Activated naive CD4-positive, alpha-beta T cell (primary cell): ENCODE results near the gene SH3TC2.

Source experiments
- DNase-seq, 4 experiments: peaks; one replicate each; lab custom pipeline; 2025; lab: John Stamatoyannopoulos, UW

Gene SH3TC2

DNA sequence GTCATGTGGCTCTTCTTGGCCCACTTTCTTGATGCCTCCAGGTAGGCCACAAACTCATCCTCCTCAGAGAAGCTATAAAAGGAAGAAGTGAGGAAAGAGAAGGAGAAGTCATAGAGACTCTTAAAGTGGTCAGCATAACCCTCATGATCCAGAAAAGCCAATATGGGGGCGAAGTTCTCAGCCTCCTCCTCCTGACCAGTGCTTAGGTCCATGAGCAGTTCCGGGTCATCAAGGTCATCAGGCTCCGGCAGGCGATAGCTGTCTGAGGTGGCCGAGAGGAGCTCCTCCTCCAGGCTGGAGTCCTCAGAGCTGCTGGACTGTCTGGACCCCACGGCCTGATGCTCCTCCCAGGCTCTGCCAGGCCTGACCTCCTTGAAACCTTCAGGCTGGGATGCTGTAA is 34.7 kb downstream of the SH3TC2 start:
- no peak for DNase-seq

DNA sequence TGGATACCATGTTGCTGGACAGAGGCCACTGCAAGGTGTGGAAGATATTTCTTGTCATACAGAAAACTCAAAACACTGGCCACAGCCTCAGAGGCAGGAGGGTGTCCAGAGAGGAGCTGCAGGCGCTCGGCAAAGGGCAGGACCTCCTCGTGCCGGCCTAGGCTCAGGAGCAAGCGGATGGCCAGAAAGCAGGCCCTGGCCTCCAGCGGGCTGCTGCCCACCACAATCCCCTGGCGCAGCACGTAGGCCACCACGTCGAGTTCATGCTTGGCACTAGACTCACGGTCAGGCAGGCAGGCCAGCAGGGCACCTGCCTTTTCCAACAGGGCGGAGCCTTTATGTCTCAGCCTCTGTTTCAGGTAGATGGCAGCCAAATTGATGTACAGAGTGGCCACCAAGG is 35.2 kb downstream of the SH3TC2 start:
- DNase-seq: no peak

DNA sequence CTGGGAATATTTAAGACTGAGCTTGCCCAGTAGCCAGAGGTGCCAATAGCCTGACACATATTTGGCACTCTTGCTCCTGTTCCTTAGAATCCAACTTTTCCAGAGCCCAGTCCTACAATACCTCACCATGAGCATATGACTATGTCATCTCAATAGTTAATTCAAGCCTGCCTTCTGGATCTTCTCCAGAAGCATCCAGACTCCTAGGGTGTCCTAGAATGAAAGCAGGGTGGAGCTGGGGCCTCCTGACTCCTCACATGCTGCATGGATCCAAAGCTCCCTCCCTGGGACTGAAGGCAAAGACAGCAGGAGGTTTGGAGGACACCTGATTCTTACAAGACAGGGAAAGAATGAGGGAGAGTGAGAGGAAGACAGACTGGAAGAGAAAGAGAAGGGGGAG is 37.9 kb downstream of the SH3TC2 start:
- no peak for DNase-seq

DNA sequence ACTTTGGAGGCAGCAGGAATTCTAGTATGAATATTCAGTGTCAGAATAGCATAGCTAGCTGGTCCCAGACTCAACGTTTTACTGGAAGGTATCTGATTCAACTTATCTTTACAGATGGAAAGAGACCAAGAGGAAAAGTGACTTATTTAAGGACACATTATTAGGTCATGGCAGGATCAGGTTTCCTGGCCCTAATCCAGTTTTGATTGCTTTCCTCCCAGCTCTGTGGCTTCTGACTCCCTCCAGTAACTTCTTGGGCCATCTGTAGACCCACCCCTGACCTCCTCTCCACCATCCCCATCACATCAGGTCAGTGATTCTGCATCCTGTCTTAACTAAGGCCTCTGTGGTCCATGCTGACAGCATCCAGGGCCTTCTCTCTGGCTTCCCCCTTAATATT is 38.4 kb downstream of the SH3TC2 start:
- DNase-seq: no peak

DNA sequence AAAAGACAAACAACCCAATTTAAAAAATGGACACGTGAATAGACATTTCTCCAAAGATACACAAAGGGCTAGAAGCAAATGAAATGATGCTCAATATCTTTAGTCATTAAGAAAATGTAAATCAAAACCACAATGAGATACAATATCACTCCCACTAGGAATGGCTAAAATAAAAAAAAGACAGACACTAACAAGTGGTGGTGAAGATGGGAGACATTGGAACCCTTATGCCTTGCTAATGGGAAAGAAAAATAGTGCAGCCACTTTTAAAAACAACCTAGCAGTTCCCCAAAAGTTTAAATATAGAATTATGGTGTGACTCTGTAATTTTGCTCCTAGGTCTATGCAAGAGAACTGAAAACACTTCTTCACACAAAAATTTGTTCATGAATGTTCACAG is 40.7 kb downstream of the SH3TC2 start:
- no peak for DNase-seq

DNA sequence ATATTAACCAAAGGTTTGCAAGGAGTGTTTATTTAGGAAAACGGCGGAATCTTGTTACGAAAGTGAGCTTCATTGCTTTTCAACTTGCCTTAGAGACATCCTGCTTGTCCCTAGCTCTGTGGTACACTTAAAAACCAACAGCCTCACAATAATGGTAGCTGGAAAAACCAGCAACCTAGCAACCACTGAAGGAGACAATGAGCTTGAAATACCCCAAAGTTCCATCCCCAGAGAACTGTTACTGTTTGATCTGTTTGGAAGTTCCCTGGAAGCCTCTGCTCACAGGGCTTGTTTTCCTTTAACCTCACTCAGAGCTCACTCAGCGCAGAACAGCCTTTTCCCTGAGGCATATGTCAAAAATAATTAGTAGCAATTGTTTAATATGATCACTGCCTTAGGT is 43.2 kb downstream of the SH3TC2 start:
- no peak for DNase-seq

DNA sequence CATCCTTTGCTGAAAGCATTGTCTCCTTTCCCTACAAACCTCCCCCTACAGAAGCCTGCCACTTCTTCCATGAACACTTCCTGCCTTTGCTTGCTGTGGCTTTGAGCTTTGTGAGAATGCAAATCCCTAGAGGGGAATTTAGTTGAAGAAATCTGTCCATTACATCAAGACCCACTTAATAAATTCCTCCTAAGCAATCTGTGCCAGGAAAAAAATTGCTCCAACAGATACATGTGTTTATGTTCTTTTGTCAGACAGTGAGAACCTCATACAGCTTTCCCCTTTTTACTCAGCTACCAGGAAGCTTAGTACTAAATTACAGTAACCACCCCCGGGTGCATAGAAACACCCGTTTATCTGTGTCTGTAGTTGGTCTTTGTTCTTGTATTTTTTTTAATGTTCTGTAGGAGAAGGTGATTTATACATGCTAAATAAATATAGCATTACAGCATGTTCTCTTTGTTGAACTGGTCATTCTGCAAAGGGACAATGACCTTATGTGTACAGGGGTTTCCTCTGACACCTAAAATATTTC is 43.9 kb downstream of the SH3TC2 start:
- DNase-seq: no peak

DNA sequence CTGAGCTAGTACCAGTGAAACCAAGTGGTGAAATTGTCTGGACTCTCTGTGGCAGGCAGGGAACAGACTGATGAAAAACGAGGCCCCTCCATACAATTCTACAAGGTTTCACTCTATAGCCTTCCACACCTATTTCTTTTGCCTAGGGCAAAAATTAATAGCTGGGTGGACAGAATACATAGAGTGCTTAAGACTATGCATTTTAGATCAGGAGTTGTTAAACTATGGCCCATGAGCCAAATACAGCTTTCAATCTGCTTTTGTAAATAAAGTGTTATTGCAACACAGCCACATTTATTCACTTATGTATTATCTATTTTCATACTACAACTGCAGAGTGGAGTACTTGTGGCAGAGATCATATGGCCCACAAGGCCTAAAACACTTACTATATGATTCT is 45.2 kb downstream of the SH3TC2 start:
- no peak for DNase-seq

DNA sequence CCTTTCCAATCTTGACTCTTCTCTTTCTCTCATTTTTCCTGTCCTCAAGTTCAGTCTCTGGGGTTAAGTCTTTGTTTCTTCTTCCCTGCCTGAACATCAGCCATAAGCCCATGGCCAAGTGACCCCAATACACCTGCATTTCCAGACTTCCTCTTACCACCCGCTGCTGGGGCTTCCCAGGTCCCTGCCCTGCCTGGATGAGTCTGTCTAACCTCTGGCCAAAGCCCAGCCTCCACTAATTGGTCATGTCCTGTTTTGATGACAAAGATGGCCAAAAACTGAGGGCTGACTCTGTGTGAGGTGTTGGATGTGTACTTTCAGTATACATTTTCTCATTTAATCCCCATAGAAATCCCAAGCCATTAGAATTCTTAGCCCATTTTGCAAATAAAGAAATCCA is 47.3 kb downstream of the SH3TC2 start:
- no peak for DNase-seq

DNA sequence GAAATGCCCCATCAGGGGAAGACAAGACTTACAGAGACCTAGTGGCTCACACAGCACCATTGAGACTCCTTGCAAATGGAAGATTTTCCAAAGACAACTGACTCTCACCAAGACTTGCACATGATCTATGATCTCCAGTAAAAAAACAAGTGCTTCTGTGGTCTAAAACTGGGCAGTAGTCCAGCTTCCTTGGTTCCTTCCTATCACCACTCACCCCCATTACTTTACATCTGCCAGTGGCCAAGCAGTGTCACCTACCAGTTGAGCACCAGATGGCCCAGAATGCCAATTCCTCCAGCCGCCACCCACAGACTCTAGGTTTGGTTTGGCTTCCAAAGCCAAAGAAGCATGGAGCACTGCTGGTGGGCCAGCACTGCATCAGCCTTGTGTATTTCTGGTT is 47.7 kb downstream of the SH3TC2 start:
- no peak for DNase-seq

DNA sequence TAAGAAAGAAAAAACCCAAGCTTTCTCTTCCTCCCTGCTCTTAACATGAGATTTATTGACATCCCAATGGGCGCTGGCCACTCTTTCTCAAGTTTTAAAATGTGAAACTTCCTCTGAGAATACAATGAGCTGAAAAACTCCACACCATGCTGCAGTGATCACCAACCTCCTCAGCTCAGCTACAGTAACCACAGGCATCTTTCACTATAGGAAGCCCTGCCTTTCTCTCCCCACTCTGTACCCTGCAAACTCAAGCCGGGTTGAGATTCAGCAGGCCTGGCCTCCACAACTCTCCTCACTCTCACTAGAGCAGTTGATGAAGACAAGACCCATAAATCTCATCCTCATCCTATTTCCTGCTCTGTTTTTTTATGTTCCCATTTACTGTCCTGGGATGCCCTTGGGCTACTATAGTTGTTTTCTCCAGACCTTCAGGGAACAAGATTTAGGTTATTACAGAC is 48.3 kb downstream of the SH3TC2 start:
- DNase-seq: no peak

DNA sequence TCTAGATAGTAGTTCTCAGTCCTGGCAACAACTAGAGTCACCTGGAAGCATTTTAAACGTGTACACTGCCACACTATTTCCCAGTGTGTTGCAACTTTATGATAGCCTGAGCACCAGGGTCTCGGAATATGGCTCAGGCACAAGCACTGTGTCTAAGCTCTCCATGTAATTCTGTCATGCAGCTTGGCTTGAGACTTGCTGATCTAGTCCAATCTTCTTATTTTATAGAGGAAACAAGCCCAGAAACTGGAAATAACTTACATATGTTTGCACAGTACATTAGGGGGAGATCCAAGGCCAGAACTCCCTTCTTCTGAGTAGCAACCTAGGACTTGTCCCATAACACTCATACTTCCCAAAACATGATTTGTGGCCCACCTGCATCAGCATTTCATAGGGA is 49.1 kb downstream of the SH3TC2 start:
- no peak for DNase-seq

DNA sequence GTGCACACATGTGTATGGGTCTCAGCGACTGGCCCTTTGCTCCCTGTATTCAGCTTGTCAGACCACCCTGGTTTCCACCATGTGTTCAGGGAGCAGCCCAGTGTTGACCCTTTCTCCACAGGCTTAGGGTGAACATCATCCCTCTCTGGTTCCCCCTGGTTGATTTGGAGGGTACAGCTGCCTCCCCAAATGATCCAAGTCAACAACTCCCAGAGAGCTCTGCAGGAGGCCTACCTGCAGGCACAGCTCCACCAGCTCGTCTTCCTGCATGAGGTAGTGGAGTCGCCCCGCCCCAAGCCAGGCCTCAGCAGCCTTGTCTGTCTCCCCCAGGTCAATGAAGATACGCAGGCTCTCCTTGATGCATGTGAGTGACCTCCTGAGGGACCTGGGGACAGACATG is 50.5 kb downstream of the SH3TC2 start:
- no peak for DNase-seq

DNA sequence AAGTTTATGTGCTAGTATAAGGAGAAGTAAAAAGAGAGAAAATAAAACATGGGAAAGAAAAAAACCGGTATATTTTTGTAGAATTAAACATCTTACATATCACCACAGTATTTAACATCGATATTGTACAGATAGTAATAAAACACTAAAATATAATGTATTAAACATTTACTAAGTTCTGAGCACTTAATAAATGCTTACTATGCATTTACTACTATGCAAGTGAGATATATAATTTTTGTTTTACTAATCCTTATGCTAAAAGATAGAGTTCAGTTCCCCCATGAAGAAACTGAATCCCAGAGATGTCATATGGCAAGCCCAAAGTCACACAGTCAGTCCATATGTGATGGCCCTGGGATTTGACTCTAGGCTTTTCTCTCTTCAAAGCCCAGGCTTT is 51.1 kb downstream of the SH3TC2 start:
- no peak for DNase-seq

DNA sequence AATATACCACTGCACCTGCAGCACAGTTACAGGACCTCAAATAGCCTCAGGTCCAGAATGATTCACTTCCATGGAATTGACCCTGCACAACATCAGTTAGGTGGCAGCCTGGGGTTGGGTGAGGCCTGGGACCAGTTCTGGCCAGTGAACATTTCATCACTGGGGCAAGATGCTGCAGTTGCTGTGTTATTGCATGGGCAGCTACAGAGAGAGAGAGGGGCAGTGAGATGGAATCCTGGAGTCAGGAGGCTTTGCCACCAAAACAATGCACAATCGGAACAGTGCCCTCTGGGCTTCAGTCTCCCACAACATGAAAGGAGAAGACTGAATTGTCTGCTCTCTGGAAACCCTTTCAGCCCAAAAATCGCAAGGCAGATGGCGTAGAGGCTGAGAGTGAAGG is 51.8 kb downstream of the SH3TC2 start:
- no peak for DNase-seq

DNA sequence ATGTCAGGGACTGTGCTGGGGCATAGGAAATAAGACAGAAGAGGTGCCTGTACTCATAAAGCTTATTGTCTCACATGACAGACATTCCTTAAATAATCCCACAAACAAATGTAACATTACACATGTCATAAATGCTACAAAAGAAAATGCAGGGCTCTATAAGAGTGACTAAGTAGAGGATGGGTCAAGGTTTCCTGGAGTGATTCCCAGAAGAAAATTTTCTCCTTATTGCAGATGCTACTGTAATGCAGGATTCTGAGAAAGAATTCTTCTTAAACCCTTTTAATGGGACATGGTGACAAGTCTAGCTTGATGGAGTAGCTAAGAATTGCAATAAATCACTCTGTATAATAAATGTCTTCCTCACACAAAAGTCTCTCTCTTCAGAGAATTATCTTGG is 55.7 kb downstream of the SH3TC2 start:
- no peak for DNase-seq

DNA sequence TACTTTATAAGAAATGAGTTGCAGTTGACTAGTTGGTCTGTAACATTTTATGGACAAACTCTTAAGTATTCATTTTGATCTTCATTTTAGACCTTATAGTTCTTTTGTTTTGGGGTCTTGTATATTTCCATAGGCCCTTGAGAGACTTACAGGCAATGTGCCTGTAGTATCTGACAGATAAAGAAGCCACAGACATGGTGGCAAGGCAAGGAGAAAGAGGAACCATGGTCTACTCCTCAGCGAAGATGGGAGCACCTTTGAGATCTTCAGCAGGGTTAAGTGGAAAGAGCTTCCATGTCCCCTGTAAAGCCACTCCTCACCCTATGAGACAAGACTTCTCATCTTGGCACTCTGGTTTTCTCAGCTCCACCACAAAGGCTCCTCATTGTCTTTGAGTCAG is 56.4 kb downstream of the SH3TC2 start:
- DNase-seq: no peak

DNA sequence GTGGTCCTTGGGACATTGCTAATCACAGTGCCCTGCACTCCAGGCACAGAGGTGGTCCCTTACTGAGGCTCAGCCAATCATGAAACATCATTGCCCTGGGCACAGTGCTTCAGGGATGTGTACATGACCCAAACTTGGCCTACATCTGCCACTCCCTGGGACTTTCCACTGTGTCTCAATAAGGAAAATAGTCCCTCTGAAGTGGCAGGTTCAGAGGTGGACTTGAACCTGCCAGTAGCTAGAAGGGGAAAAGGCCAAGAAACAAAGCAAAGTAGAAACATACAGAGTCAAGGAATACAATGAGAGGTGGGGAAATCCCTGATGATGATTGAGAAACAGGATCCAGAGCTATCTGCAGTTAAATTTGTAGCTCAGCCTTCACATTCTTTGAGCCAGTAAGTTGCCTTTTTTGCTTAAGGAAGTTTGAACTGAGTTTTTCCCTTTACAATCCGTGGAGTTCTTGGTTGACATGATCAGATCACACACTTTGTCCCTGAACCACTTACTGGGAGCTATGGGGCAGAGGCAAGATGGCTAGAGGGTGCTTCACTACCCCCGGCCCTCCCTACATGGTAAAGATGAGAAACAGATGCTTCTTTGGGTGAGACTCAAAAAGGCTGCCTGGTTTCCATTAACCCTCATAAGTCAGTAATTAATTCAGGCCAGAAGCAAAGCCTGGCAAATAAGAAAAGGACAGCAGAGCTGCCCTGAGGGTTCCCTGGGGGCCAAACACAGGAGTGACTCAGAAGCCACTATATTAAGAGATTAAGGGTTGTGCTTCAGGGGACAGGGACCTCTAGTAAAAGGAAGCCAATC is 57.6 kb downstream of the SH3TC2 start:
- no peak for DNase-seq

DNA sequence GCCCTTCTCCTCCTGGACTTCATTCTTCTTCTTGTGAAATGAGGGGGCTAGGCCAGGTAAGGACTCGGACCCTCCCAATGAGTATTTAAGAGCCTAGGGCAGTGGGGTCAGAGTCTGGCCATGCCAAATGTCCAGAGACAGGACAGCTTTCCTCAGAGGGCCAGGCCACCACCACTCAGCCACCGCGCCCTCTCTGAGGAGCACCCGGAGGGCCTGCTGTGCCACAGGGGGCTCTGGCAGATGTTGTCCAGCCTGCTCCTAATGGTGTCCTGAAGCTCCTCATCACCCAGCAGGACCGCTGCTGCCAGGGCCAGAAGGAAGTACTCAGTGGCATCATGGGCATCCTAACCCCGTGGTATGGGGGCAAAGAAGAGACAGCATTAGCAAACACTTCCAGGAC is 58.3 kb downstream of the SH3TC2 start:
- no peak for DNase-seq

DNA sequence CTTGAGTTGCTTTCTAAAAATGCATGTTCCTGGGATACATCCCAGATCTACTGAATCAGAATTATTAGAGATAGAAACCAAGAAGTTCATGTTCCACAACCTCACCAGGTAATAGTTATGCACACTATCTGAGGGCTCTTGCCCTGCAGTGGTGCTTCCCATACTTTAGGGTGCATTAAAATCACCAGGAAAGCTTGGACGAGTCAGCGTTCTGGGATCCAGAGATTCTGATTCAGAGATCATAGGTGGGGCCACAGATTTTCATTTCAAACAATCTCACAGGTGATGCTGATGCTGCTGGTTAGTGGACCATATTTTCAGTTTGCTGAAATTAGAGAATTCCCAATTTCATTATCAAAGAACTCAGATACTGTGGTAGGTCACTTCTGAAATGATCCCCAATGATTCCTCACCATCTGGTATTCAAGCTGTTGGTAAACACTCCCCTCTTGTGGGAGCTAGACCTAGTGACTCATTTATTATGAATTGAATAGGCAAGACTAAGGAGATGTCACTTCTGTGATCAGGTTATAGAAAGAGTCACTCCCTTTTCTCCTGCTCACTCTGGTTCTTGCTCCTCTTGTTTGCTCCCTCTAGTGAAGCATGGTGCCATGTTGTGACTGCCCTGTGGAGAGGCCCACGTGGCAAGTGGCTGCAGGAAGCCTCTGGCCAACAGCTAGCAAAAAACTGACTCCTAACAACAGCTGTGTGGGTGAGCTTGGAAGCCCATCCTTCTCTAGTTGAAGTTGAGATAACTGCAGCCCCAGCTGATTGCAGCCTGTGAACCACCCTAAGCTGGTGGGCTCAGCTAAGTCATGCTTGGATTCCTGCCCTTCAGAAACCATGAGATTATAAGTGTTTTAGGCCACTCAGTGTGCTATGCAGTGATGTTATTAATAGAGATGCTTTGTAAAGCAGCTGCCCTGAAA is 59.8 kb downstream of the SH3TC2 start:
- DNase-seq: no peak

DNA sequence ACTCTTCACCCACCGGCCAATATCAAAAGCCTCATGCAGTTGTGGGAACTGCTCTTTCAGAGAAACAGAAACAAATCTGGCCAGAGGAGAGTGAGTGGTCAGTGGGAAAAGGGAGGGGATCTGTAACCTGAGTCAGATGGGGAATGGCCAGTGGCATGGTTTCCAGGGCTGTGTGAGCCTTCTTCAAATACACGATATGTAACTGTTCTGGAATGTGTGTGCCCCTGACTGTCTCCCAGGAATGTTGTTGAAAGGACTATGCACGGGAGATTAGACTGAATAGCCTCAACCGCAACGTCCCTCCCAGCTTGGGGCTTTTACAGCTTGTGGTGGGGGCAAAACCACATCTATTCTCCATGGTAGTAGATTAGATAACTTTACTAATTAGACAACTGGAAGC is 60.8 kb downstream of the SH3TC2 start:
- no peak for DNase-seq

DNA sequence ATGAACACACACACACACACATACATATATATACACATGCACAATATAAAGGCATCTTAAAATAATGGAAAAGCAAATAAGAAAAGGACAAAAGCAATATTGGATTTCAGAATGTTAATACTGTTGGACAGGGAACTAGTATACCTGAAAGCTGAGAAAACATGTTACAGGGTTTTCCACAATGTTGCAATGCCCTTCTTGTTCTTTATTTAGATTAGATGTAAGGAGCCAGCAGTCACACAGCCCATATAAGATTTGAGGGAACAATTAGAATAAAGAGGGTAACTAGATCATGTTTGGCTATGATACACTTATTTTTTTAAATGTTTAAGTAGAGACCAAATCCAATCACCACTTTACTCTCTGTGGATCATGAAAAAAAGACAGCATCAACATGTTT is 61.7 kb downstream of the SH3TC2 start:
- no peak for DNase-seq

DNA sequence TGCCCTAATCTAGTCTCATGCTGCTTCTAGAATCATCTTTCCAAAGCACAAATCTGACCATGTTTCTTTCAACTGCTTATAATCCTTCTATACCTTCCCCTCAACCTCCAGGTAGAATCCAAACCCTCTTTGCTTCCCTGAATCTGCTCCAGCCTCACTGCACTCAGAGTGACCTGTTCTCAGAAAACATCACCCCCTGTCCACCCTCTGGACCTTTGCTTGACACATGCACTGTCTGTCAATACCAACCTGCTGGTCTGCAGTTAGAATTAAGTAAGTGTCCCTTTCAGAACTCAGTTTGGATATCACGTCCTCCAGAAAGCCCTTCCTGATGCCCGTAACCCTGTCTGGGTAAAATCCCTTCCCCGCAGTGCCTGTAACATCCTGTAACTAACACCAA is 63.1 kb downstream of the SH3TC2 start:
- no peak for DNase-seq
